Measurements from ENCODE around the gene MED16.
A peak's percentile ranks its signal among the peaks of the same experiment; 100 is the strongest.

Gene MED16

GRCh38 chr19:872266-872951, 20.6 kb downstream of the MED16 start:
- DNase-seq (ENCODE audit: low read depth), result peak; percentile 47

GRCh38 chr19:871446-872265, 21.3 kb downstream of the MED16 start:
- DNase-seq (ENCODE audit: low read depth), result no peak

GRCh38 chr19:870963-871401, 22.0 kb downstream of the MED16 start:
- DNase-seq (ENCODE audit: low read depth), result no peak

DNA sequence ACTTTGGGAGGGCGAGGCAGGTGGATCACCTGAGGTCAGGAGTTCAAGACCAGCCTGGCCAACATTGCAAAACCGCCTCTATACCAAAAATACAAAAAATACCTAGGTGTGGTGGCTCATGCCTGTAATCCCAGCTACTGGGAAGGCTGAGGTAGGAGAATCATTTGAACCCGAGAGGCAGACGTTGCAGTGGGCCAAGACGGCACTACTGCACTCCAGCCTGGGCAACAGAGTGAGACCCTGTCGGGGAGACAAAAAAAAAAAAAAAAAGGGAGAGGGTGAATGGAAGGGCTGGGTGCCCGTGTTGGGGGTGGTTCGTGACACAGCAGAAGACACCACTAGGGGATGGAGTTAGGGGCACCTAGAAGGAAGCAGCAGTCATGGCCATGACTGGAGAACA, 22.7 kb downstream of the MED16 start:
- DNase-seq (ENCODE audit: low read depth), result no peak

DNA sequence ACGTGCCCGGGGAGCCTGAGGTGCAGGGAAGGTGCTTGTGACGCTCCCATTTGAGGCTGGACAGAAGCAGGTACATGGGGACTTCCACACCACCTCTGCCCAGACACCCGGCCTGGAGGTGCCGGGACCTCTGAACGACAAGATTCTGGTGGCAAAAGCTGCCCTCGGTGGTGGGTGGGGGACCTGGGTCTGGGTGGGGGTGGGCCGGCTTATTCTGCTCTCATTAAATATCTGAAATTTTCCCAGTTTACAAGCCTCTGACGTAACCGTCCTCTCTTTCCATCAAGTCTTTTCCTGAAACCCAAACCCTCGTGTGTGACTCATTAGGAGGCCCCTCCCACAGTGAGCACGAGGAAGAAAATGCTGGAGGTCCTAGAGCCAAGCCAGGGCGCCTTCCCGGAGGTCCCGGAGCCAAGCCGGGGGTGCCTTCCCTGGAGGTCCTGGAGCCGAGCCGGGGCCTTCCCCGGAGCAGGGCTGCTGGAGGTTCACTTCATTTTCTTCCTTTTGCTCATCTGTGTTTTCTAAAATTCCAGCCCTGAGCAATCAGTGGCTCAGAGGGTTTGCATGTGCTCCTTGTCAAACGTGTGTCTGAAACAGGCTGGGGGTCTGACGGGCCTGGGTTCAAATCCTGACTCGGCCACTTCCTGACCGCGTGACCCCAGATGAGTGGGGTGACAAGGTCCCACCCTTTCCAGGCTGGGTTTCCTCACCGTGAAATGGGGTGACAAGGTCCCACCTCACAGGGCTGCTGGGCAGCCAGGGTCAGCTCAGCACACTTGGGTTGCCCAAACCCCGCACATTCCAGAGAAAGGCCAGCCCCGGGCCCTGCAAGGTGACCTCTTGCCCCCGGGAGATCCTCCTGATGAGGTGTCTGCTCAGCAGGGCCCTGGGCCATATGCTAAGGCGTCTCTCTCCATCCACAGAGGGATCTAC, 23.5 kb downstream of the MED16 start:
- peak; percentile 91 for DNase-seq (ENCODE audit: low read depth)

DNA sequence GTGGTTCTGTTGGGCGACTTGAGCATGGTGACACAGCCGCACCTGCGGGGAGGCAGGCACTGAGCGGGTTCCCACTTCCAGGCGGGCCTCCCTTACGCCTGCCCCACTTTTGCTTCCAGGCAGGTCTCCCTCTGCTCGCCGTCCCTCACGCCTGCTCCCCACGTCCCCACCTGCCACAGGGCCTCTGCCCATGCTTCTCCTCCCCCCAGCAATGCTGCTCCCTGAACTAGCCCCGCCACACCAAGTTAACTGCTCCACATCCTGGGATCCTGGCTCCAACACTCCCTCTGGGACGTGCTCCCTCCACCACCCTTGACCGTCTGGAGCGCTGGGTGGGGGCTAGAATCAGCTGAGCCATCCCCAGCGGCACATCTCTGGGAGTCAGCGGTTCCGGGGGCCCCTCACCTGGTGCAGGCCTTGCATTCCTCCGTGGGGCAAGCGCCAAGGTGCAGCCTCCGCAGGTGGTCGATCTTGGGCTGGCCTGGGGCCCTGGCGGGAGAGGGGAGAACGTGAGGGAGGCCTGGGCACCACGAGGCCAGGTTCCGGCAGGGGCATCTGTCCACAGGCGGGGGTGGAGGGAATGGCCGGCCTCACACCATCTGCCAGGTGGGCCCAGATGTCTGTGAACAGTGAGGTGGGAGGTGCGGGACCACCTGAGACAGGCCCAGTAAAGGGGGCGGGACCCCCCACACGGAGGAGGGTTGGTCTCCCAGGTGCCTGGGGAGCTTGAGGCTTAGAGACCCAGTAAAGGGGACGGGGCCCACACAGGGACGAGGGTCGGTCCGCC, 24.3 kb downstream of the MED16 start:
- DNase-seq (ENCODE audit: low read depth), result no peak

DNA sequence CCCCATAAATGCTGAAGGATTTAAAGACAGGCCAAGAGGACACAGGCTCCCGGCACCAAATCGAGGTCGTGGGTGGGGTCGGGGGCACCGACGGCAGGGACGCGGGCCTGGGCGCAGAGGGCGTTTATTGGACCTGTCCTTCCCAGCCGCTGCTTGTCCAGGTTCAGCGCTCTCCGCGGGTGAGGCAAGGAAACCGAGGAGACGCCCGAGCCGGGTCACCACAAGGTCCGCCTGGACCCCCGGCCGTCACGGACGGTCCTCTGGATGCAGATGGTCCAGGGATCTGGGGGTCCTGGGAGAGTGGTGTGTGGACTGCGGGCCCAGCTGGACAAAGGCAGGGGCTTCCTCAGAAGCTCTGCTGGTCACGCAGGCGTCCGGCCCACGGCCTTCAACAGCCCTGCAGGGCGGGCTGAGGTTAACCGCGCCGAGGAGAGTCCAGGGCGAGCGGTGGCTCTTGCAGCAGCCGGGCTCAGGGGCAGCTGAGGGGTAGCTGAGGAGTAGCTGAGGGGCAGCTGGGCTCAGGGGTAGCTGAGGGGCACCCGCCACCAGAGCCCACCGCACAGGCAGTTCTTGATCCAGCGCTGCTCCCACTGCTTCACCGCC, 25.0 kb downstream of the MED16 start:
- DNase-seq (ENCODE audit: low read depth), result no peak

- no peak for DNase-seq (ENCODE audit: low read depth)
Measured at GRCh38 chr19:867301-867793, 25.6 kb downstream of the MED16 start.

DNA sequence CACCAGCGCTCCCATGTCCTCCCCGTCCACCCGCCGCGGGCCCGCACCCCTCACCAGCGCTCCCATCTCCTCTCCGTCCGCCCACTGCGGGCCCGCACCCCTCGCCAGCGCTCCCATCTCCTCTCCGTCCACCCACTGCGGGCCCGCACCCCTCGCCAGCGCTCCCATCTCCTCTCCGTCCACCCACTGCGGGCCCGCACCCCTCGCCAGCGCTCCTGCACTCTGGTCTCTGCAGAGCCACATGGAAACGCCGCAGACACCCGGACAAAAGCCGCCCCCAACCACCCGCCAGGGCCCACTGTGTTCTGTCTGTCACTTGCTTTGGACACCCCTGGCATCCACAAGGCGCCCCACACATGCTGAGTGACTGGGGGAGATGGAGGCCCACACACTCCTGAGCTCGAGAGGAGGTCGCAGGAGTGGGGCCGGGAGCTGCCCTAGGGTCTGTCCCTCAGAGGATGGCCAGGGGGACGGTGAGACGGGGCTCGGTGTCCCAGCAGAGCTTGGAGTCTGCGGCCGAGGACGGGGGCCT, 26.2 kb downstream of the MED16 start:
- no peak for DNase-seq (ENCODE audit: low read depth)

DNA sequence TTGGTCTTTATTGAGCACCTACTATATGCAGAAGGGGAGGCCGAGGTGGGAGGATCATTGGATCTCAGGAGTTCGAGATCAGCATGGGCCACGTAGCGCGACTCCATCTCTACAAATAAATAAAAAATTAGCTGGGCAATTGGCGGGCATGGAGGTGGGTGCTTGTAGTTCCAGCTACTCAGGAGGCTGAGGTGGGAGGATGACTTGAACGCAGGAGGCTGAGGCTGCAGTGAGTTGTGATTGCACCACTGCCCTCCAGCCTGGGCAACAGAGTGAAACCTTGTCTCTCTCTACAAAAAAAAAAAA, 29.7 kb downstream of the MED16 start:
- no peak for DNase-seq (ENCODE audit: low read depth)

DNA sequence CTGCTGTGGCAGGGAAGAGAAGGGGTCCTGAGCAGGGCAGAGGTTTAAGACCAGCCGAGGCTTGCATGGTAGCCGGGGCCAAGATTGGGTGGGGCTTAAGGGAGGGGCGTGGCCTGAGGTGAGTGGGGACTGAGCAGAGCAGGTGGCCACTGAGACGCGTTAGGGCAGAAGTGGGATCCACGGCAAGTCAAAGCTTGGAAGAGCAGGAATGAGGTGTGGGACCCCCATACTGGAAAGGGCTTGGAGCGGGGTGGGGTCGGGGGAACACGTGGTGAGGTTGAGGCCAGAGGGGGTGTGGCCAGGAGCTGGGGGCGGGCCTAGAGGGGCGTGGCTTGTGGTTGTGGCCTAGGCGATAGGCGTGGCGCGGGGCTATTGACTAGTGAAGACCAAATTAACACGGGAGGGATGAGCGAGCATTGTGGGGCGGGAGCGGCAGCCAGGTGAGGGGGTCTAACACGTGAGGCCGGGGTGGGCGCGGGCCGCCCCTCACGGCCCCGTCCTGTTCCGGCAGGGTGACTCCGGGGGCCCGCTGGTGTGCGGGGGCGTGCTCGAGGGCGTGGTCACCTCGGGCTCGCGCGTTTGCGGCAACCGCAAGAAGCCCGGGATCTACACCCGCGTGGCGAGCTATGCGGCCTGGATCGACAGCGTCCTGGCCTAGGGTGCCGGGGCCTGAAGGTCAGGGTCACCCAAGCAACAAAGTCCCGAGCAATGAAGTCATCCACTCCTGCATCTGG, 30.2 kb downstream of the MED16 start:
- DNase-seq (ENCODE audit: low read depth), result no peak

GRCh38 chr19:861756-862580, 31.0 kb downstream of the MED16 start:
- no peak for DNase-seq (ENCODE audit: low read depth)

DNA sequence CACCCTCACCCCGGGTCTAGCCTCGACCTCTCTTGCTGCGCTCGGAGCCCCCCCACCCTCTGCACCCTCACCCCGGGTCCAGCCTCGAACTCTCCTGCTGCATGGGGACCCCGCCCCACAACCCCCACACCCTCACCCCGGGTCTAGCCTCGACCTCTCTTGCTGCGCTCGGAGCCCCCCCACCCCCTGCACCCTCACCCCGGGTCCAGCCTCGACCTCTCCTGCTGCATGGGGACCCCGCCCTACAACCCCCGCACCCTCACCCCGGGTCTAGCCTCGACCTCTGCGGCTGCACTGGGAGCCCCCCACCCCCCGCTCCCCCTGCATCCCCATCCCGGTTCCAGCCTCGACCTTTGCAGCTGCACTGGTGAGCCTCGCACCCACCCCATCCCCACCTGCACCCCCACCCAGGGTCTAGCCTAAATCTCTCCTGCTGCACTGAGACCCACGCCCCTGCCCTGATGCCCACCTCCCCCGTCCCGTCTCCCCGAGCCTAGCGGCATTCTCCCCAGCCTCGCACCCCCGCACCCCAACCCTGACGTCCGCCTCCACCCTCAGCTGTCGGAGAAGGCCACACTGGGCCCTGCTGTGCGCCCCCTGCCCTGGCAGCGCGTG, 31.7 kb downstream of the MED16 start:
- DNase-seq (ENCODE audit: low read depth), result no peak

DNA sequence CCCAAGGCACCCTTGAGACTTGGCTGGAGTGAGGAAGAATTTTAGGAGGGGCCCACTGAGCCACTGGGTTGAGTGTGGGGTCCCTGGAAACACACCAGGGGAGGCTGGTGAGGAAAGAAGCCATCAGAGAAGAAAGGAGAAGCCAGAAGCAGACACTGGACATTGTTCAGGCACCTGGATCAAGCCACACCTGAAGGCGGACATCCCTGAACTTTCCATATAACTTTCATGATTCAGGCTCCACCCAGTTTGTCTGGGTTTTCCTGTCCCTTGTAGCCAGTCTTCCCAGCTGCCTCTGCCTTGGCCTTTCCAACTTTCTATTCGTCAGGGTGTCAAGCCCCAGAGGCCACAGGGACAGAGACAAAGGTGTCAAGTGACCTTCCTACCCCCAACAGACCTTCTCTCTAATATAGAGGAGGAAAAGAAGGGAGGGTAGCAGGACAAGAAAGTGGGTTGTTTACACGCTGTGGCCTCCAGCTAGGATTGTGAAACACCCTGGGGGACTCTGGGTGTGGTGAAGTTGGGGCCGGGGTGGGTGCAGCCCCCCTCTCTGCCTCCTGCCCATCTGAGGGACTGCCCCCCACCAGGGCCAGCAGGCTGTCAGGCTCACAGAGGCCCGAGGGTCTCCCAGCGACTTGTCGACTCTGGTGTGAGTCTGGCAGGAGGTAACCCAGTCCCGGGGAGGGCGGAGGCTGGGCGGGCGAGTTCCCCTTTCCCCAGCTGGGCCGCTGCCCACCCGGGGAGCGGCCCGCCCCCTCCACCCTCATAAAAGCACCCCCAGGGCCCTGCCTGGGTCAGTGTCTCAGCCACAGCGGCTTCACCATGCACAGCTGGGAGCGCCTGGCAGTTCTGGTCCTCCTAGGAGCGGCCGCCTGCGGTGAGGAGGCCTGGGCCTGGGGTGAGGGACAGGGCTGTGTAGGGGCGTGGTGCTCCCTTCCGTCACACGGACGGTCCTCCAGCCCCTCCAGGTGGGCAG, 33.8 kb downstream of the MED16 start, which contains the start of gene CFD:
CFD (plus strand) TSS at position 797 of the 976 bp plus-strand sequence; CDS start at position 823, 26 bp downstream.
- no peak for DNase-seq (ENCODE audit: low read depth)

- DNase-seq (ENCODE audit: low read depth), result no peak
Measured at GRCh38 chr19:858284-858683, 34.7 kb downstream of the MED16 start.

GRCh38 chr19:855566-856120, 37.3 kb downstream of the MED16 start:
- no peak for DNase-seq (ENCODE audit: low read depth)

DNA sequence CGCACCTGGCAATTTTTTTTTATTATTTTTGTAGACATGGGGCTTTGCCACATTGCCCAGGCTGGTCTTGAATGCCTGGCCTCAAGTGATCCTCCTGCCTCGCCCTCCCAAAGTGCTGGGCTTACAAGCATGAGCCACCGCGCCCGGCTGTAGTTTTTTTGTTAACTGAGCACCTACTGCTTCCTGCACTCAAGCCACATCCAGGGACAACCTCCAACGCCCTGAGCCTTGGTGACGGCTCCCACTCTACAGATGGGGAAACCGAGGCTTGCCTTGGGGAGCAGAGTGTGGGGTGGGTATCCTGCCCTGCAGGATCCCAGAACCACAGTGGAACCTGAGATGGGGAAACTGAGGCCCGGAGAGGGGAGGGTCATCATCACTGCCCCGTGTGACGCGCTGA, 37.8 kb downstream of the MED16 start:
- DNase-seq (ENCODE audit: low read depth), result no peak

All from fibroblast of the conjunctiva (primary cell).